UCSD-AML1 (cell line): ENCODE data around the gene DVL3.
"Not testable (repeated sequence)": the region's sequence is repeated elsewhere in the genome, so short reads cannot be mapped to it uniquely, and the experiment has no call there.

Experiments
- DNase-seq: peaks from one replicate; lab custom pipeline; 2025; ENCODE audit not compliant: unreplicated experiment; lab: John Stamatoyannopoulos, UW

DVL3 gene

GRCh38 chr3:184155644-184156521 lies 706 bp downstream of the DVL3 start:
- DNase-seq = peak; percentile 40

- DNase-seq = peak; percentile 31
Measured at GRCh38 chr3:184156522-184156955, 1.4 kb downstream of the DVL3 start.

GRCh38 chr3:184157206-184157605 lies 2.0 kb downstream of the DVL3 start:
- DNase-seq = no peak

GRCh38 chr3:184158404-184158803 lies 3.2 kb downstream of the DVL3 start:
- no peak for DNase-seq

- peak; percentile 19 for DNase-seq
Measured at GRCh38 chr3:184160456-184160855, 5.3 kb downstream of the DVL3 start.

GRCh38 chr3:184162571-184163070 lies 7.4 kb downstream of the DVL3 start:
- DNase-seq = not testable (repeated sequence)

GRCh38 chr3:184164648-184165330 lies 9.6 kb downstream of the DVL3 start:
- DNase-seq = no peak

- DNase-seq = no peak
Measured at GRCh38 chr3:184165543-184165942, 10.4 kb downstream of the DVL3 start.

- DNase-seq = no peak
Measured at GRCh38 chr3:184166671-184167070, 11.5 kb downstream of the DVL3 start.

- no peak for DNase-seq
Measured at GRCh38 chr3:184167786-184168185, 12.6 kb downstream of the DVL3 start.

- DNase-seq = no peak
Measured at GRCh38 chr3:184168363-184169120, 13.4 kb downstream of the DVL3 start.

GRCh38 chr3:184169896-184170875 lies 15.0 kb downstream of the DVL3 start:
- no peak for DNase-seq

GRCh38 chr3:184171562-184171961 lies 16.4 kb downstream of the DVL3 start:
- no peak for DNase-seq

GRCh38 chr3:184172681-184173373 lies 17.6 kb downstream of the DVL3 start:
- no peak for DNase-seq

- no peak for DNase-seq
Measured at GRCh38 chr3:184173374-184173722, 18.2 kb downstream of the DVL3 start.

- DNase-seq = no peak
Measured at GRCh38 chr3:184174284-184174645, 19.1 kb downstream of the DVL3 start.

- DNase-seq = peak; percentile 98
Measured at GRCh38 chr3:184174646-184175492, 19.7 kb downstream of the DVL3 start, which contains the start of gene AP2M1. TSS of gene AP2M1 (plus strand) at chr3:184174855. CDS start at chr3:184176994, 2,139 bp downstream.

GRCh38 chr3:184175506-184175905 lies 20.3 kb downstream of the DVL3 start:
- no peak for DNase-seq

- DNase-seq = no peak
Measured at GRCh38 chr3:184175981-184176376, 20.8 kb downstream of the DVL3 start.
